ENCODE data around the gene RAI1.

GRCh38 chr17:17807440-17807839 lies 126.2 kb downstream of the RAI1 start:
- TF ChIP-seq CTCF (IDR thresholded peaks at IDR 0.05): no peak
- no peak for TF ChIP-seq POLR2A (IDR thresholded peaks at IDR 0.05)

All from adrenal gland (tissue), 5 donors.